ENCODE results near the gene DEGS1. TPM values are rescaled to one million over a fixed set of nuclear protein-coding genes. Genes with fewer than 3 reads are reported as not detected.

DEGS1 gene
- total and polyA plus RNA-seq, 2 experiments from 2014 or later = 45.7 to 67.9 TPM

- H3K36me3 ChIP-seq (ENCODE audit: insufficient read depth) = no peaks in the 10 kb centered on the region
- H3K27ac Mint-ChIP-seq = no peak overlapping the region
- no peaks in the 10 kb centered on the region for H4K20me1 ChIP-seq (replicated peaks; ENCODE audit: insufficient read depth)
- no peaks in the 10 kb centered on the region for H3K27me3 ChIP-seq (ENCODE audit: insufficient read depth)
- TF ChIP-seq CREB1 (CRISPR knock-in tag; IDR thresholded peaks at IDR 0.05; ENCODE audit: low read depth) (no peak), REST (IDR thresholded peaks at IDR 0.05; ENCODE audit: unreplicated experiment) (no peak), EZH2phosphoT487 (IDR thresholded peaks at IDR 0.05; ENCODE audit: unreplicated experiment) (no peak), ZNF114 (CRISPR knock-in tag; IDR thresholded peaks at IDR 0.05) (no peak)
- TF ChIP-seq, protein P1, sequence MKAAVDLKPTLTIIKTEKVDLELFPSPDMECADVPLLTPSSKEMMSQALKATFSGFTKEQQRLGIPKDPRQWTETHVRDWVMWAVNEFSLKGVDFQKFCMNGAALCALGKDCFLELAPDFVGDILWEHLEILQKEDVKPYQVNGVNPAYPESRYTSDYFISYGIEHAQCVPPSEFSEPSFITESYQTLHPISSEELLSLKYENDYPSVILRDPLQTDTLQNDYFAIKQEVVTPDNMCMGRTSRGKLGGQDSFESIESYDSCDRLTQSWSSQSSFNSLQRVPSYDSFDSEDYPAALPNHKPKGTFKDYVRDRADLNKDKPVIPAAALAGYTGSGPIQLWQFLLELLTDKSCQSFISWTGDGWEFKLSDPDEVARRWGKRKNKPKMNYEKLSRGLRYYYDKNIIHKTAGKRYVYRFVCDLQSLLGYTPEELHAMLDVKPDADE (IDR thresholded peaks at IDR 0.05) = no peak
- no peaks in the 10 kb centered on the region for H3K9me2 ChIP-seq (ENCODE audit: insufficient read depth)
- no peak for ATAC-seq
- H3K4me1 ChIP-seq (ENCODE audit: insufficient read depth) = peaks cover 8% of the 10 kb centered on the region
- H2AFZ ChIP-seq = no peak overlapping the region
- H3K9me3 Mint-ChIP-seq = no peaks in the 10 kb centered on the region
- H3F3A ChIP-seq (replicated peaks; ENCODE audit: low read depth) = 0 out of 2 replicates have a peak, but pooled peaks cover 7% of the 10 kb centered on the region
- no peak overlapping the region for H3K4me3 ChIP-seq
- peaks cover 12% of the 10 kb centered on the region for H3K36me3 Mint-ChIP-seq (ENCODE audit: low read depth)
- H3K4me1 Mint-ChIP-seq = peaks cover 17% of the 10 kb centered on the region
- H3K27ac ChIP-seq (ENCODE audit: low read depth) = peak overlapping the region; percentile 9; the same call in 1 of the 2 replicates
- DNase-seq (ENCODE audit: low spot score) = no peak
- peaks cover 4% of the 10 kb centered on the region for H3K27me3 Mint-ChIP-seq (ENCODE audit: insufficient read depth, low read depth, poor library complexity)
- no peak overlapping the region for H3K4me3 Mint-ChIP-seq
- H3K4me2 ChIP-seq = no peak overlapping the region
- no peaks in the 10 kb centered on the region; the same call in 1 of the 2 replicates for H3K79me2 ChIP-seq (replicated peaks; ENCODE audit: insufficient read depth)
Measured at GRCh38 chr1:224198572-224198971, 15.5 kb downstream of the DEGS1 start.

DNA sequence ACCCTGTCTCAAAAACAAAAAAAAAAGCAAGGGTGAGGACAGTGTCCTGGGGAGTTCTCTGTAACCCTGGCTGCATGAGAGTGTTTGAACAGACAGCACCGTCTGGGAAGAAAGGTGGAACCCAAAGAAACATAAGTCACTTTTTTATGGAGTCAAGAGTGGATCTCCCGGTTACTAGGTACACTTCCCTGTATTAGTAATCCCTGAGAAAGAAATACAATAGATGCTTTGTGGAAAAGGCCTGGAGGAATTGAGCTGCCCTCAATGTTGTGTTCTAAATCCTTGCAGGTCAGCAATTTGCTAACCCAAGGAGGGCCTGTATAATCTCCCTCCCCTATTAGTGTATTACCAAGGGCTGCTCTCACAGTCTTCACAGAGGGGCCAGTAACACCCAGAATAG is 16.6 kb downstream of the DEGS1 start:
- no peaks in the 10 kb centered on the region for H3K36me3 ChIP-seq (ENCODE audit: insufficient read depth)
- Mint-ChIP-seq H3K27ac (no peak overlapping the region), H3K9me3 (no peaks in the 10 kb centered on the region), H3K4me1 (peaks cover 22% of the 10 kb centered on the region), H3K4me3 (no peak overlapping the region), H3K27me3 (ENCODE audit: insufficient read depth, low read depth, poor library complexity) (peaks cover 5% of the 10 kb centered on the region), H3K36me3 (ENCODE audit: low read depth) (peaks cover 4% of the 10 kb centered on the region; the same call in 2 of the 3 replicates)
- H3K4me2 ChIP-seq = no peak overlapping the region
- peaks cover 19% of the 10 kb centered on the region for H3K4me1 ChIP-seq (ENCODE audit: insufficient read depth)
- no peak for ATAC-seq
- H3F3A ChIP-seq (replicated peaks; ENCODE audit: low read depth) = 0 out of 2 replicates have a peak, but pooled peaks cover 7% of the 10 kb centered on the region
- no peak for DNase-seq (ENCODE audit: low spot score)
- no peaks in the 10 kb centered on the region for H3K27me3 ChIP-seq (ENCODE audit: insufficient read depth)
- peak overlapping the region; percentile 45; the same call in 1 of the 2 replicates for H3K27ac ChIP-seq (ENCODE audit: low read depth)
- H3K79me2 ChIP-seq (replicated peaks; ENCODE audit: insufficient read depth) = no peaks in the 10 kb centered on the region
- H4K20me1 ChIP-seq (replicated peaks; ENCODE audit: insufficient read depth) = no peaks in the 10 kb centered on the region
- TF ChIP-seq STAT1 (IDR thresholded peaks at IDR 0.05; ENCODE audit: unreplicated experiment) (no peak), ZNF114 (CRISPR knock-in tag; IDR thresholded peaks at IDR 0.05) (no peak)
- H3K4me3 ChIP-seq = no peak overlapping the region
- no peak overlapping the region for H2AFZ ChIP-seq
- H3K9me2 ChIP-seq (ENCODE audit: insufficient read depth) = no peaks in the 10 kb centered on the region

All from GM23338 (cell line).